GM19193 (cell line): Measurements from ENCODE around the gene SLC25A38.
A peak's percentile ranks its signal among the peaks of the same experiment; 100 is the strongest.

Source experiments
- POLR2A ChIP-seq: IDR thresholded peaks from 4 replicates; pipeline ENCODE4 v1.6.1; 2011; ENCODE audit not compliant: insufficient read depth, insufficient read length; ENCODE audit errors: extremely low read depth

Gene SLC25A38

DNA sequence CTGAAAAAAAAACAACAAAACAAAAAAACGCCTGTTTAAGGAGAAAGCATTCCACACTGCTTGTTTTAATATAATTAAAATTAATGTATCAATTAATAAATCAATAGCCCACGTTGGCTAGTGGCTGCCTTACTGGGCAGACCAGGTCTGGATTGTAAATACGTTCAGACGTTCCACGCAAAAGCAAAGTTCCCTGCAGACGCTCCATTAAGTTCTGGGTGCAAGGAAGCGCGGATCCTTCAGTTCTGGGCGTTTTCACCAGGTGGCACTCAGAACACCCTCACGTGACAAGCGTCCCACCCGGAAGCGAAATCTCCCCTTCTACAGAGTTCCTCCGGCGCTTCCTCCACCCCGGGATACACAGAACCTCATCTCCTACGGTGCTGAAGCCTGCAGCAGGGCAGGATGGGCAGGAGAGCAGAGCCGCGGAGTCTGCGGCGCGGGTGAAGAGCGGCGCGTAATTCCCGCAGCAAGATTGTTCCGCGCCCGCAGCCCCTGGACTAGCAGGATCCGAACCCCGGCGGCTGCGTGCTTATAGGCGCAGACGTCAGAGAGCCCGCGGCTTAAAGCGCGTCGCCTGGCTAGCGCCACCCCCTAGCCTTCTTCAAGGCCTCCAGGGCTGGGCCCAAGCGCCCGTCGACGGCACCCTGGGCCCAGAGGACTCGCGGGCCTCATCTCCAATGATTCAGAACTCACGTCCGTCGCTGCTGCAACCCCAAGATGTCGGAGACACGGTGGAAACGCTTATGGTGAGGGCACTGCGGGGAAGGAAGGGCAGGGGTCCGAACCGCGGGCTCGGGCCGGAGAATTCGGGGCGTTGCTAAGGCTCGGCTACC lies at the start of gene SLC25A38:
TSS of gene SLC25A38 (plus strand) at position 326 of the 836 bp plus-strand sequence. CDS start at position 681, 355 bp downstream.
- TF ChIP-seq POLR2A, result peak; percentile 78

GRCh38 chr3:39333607-39334006 lies 49.6 kb upstream of the SLC25A38 start:
- TF ChIP-seq POLR2A, result no peak

GRCh38 chr3:39334205-39334604 lies 49.0 kb upstream of the SLC25A38 start:
- no peak for TF ChIP-seq POLR2A

DNA sequence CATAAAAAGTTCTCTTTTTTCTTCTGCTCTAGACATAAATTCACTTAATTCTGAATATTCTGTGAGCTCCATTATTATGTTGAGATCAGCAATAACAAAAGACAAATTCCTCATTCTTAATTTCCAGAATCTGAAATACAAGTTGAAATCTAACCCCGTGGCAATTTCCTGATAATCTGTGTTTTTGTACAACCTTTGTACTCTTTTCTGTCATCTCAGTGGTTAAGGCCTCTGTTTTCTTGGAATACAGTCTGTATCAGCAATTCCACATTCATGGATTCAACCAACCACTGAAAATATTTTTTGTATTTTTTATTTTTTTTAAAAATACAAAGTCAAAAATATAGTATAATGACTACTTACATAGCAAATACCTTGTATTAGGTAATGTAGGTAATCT lies 45.0 kb upstream of the SLC25A38 start:
- no peak for TF ChIP-seq POLR2A

DNA sequence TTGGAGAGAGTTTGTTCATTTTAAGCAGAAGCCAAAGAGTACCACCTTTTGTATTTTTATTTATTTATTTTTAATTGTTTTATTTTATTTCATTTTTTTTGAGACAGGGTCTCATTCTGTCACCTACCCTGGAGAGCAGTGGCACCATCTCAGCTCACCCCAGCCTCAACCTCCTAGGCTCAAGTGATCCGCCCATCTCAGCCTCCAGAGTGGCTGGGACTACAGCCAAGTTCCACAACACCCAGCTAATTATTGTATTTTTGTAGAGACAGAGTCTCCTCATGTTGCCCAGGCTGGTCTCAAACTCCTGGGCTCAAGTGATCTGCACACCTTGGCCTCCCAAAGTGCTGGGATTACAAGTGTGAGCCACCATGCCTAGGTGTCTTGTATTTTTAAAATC lies 44.1 kb upstream of the SLC25A38 start:
- no peak for TF ChIP-seq POLR2A

DNA sequence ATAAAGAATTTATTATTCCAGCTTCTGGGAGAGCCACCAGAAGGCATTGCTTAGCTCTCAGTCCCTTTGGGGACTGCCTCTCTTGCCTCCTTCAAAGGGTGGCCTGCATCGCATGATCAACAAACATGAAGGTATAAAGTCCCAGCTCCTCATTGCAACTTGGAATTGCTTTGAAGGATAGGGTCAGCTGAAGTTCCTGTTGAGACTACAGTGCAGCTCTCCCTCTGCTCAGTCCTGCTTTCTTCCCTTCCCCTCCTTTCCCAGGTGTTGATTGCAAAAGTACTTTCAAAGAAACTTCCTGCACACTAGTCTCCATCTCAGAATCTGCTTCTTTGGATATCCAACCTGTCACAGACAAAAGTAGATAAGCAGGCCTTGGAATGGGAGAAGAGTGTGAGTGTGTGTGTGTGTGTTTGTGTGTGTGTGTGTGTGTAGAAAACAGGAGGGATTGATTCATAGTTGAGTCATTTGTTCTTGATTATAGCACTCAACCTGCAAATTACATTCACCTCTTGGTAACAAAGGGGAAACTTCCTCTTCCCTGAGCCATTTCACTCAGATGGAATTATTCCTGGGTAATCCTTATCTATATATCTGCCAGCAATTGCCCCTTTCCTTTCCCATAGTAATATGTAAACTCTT lies 40.0 kb upstream of the SLC25A38 start:
- TF ChIP-seq POLR2A, result no peak

DNA sequence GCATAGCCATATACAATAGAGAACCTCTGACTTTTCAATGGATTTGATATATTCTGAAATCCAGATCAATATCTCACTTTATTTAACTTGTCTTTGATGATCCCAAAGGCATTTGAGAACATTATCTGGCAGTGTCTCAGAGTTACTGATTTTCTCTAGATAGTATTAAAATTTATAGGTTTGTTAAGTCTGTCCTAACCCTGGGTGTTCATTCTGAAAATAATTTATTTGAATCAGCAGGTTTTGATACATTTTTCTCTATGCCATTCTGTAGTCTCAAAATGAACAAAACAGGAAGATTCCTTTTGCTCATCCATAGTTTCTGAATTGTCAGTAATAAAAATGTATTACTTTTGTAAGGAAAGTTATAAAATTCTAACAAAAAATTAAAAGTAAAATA lies 39.4 kb upstream of the SLC25A38 start:
- TF ChIP-seq POLR2A, result no peak

DNA sequence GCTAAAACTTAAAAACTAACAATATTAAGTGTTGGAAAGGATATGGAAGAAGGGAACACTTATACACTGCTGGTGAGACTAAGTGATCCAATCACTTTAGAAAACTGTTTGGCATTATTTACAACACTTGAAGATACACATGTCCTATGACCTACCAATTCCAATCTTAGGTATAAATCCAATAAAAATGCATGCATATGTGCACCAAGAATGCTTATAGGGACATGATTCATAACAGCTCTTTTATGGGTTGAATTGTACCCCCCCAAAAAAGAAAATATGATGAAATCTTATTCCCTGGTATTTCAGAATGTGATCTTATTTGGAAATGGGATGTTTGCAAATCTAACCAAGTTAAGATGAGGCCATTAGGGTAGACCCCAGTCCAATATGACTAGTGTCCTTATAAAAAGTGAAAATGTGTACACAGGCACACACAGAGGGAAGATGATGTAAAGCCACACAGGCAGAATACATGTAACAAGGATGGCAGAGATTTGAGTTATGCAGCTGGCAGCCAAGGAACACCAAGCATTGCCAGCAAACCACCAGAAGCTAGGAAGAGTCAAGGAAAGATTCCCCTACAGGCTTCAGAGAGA lies 38.3 kb upstream of the SLC25A38 start:
- no peak for TF ChIP-seq POLR2A

DNA sequence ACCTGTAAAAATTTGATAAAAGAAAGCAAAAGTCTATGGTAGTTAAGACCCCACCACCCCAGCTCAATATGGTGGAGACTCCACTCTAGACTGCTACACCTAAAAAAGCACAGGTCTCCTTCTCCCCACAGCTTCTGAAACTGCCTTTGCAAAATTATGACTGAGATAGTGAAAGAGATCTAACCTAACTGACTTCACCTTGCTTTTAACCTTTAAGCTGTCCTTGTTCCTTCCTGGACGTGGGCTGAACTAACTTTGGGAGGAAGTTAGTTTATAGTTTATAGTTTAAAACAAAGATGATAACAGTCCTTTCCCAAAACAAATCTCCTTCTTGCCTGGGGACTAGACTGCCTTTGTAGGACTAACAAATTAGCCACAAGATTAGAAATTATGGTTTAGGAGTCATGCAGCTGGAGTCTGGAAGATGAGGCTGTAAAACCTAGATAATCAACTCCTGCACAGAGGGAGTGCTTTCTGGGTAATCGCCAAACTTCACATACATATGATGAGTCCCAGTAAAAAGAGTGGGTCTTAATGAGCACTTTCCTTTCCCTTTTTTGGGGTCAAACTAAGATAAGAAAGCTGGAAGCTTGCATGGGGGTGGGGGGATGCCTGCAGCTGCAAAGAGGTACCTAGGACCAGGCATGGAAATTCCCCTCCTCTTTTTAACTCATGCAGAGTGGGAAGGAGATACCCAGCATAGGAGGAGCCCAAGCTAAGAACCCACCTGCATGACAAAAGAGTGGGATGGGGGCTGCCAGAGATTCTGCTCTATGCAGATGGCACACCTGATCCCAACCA lies 36.2 kb upstream of the SLC25A38 start:
- no peak for TF ChIP-seq POLR2A

DNA sequence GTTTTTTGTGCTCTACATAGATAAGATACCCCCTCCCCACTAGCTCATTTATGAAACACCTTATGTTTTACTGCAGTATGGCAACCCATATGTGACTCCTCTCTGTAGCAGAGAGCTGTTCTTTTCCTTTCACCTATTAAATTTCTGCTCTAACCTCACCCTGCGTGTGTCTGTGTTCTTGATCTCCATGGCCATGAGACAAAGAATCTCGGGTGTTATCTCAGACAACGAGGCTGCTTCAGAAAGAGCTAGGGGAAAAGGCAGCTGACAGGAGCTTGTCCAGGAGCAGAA lies 35.6 kb upstream of the SLC25A38 start:
- TF ChIP-seq POLR2A, result no peak

DNA sequence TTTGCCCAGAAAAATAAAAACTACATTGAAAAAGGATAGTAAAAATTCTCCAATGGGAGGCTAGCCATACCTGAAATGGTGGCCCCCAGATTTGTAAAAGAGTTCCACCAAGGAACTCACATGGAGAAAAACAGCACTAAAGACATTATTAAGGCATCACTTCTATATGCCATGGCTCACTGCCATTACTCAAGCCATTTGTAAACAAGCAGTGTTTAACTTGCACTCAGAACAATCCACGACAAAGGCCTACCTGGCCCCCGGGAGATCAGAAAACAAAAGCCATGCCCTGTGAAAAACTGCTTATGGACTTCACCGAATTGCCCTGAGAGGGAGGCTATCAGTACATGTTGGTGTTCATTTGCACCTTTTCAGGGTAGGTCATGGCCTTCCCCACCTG lies 34.1 kb upstream of the SLC25A38 start:
- TF ChIP-seq POLR2A, result no peak

DNA sequence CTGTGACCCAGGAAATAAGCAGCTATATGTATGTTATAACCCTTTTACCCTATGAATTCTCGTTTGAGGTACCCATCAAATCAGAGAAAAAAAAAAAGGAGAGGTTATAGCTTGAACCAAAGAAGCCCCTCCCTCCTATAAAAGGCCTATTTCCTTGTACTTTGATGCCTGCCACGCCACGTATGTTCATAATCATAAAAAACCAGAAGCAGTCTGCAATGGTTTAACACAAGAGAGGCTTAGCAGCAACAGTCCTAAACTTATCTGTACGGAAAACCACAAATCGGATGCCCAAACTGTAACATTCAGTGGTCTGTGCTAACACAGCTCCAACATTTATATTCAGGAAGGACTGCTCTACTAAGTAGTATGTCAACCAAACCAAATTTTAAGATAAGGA lies 32.5 kb upstream of the SLC25A38 start:
- TF ChIP-seq POLR2A, result no peak

DNA sequence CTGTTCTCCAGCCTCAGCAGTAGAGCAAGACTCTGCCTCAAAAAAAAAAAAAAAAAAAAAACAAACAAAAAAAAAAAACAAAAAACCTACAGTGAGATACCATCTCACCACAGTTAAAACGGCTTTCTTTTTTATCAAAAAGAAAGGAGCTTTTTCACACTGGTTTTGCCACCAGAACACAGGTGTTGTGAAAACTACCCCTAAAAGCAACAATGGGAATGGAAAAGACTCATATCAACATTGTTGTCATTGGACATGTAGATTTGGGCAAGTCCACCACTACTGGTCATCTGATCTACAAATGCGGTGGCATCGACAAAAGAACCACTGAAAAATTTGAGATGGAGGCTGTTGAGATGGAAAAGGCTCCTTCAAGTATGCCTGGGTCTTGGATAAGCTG lies 24.8 kb upstream of the SLC25A38 start:
- TF ChIP-seq POLR2A, result no peak

GRCh38 chr3:39361252-39361927 lies 21.8 kb upstream of the SLC25A38 start:
- TF ChIP-seq POLR2A, result no peak

- TF ChIP-seq POLR2A, result no peak
These were observed 21.0 kb upstream of the SLC25A38 start for GRCh38 chr3:39362192-39362591.
